Naive B cell (primary cell): Measurements from ENCODE around the gene BCL6B. TPM values are rescaled to one million over a fixed set of nuclear protein-coding genes. Genes with fewer than 3 reads are reported as not detected.
"Not testable (repeated sequence)": the region's sequence is repeated elsewhere in the genome, so short reads cannot be mapped to it uniquely, and the experiment has no call there.

Experiments
- ATAC-seq, 2 donors: fragments of 150-1000 bp; cut with Tn5 transposase; 2 replicates each; pipeline ENCODE4 v1.10.0; 2021; ENCODE audit warnings: low read depth in 2 of 2, mild to moderate bottlenecking in 2 of 2, moderate library complexity in 2 of 2
- DNase-seq: peaks from one replicate; pipeline ENCODE4 v3.0.0; 2022
- H3K27ac Mint-ChIP-seq, 6 donors: one replicate each; pipeline ENCODE4 v1.8.0; 2020 to 2022; ENCODE audit warnings: mild to moderate bottlenecking in 6 of 6, mixed read lengths in 6 of 6, moderate library complexity in 5 of 6, inconsistent platforms in 2 of 6
- H3K27me3 Mint-ChIP-seq, 3 donors: one replicate each; pipeline ENCODE4 v1.8.0; 2021 to 2022; ENCODE audit warnings: mixed read lengths in 3 of 3, mild to moderate bottlenecking in 1 of 3
- H3K36me3 Mint-ChIP-seq, 2 donors: one replicate each; pipeline ENCODE4 v1.8.0; 2020 to 2022; ENCODE audit warnings: mixed read lengths in 2 of 2, inconsistent platforms in 1 of 2, mild to moderate bottlenecking in 1 of 2
- H3K4me1 Mint-ChIP-seq, 3 donors: one replicate each; pipeline ENCODE4 v1.8.0; 2020 to 2022; ENCODE audit warnings: mixed read lengths in 3 of 3, inconsistent platforms in 1 of 3, mild to moderate bottlenecking in 1 of 3, moderate library complexity in 1 of 3
- H3K4me3 Mint-ChIP-seq, 8 donors: one replicate each; pipeline ENCODE4 v1.8.0; 2020 to 2022; ENCODE audit warnings: mild to moderate bottlenecking in 8 of 8, mixed read lengths in 8 of 8, moderate library complexity in 8 of 8, inconsistent platforms in 2 of 8
- H3K9me3 Mint-ChIP-seq, 7 donors: one replicate each; pipeline ENCODE4 v1.8.0; 2020 to 2022; ENCODE audit warnings: mixed read lengths in 7 of 7, mild to moderate bottlenecking in 5 of 7, inconsistent platforms in 2 of 7, moderate library complexity in 1 of 7
- polyA plus RNA-seq, 6 donors: library from polyadenylated mRNA; unstranded; fragments of 300-500 nt; fragmentation: Illumina TruSeq; gene quantifications; one replicate each; pipeline ENCODE4 v1.2.3, GENCODE V29; 2021; ENCODE audit warnings: low read depth in 6 of 6

BCL6B gene
- under 1 TPM in 3 of 6 donors, not detected in 3; 0.21 to 0.36 (median 0.29) TPM for polyA plus RNA-seq

- Mint-ChIP-seq H3K9me3 (peaks cover 0 to 2% (median 0%) of the 10 kb centered on the region in 7 donors), H3K4me3 (peak within 1 kb of the TSS; percentile 73 to 91 (median 86)), H3K27ac (peak within 1 kb of the TSS; percentile 91 to 99 (median 97)), H3K4me1 (peaks cover 24 to 49% (median 35%) of the 10 kb centered on the region in 3 donors), H3K36me3 (no peaks in the 10 kb centered on the region), H3K27me3 (no peaks in the 10 kb centered on the region)
- DNase-seq (no peak), ATAC-seq (no peak)
Observed at GRCh38 chr17:7022781-7023571, at the start of gene BCL6B. Gene BCL6B (plus strand): TSS chr17:7023050. CDS start chr17:7023672, 622 bp downstream.

GRCh38 chr17:6979440-6979839, 43.4 kb upstream of the BCL6B start:
- not testable (repeated sequence) for DNase-seq, H3K4me1 Mint-ChIP-seq, H3K36me3 Mint-ChIP-seq, H3K27me3 Mint-ChIP-seq, H3K9me3 Mint-ChIP-seq, ATAC-seq, H3K27ac Mint-ChIP-seq
- peak overlapping the region in 1 of 8 donors; percentile 3 for H3K4me3 Mint-ChIP-seq

- Mint-ChIP-seq H3K36me3 (peaks cover 0 to 6% of the 10 kb centered on the region in 2 donors), H3K27me3 (no peaks in the 10 kb centered on the region), H3K27ac (no peak overlapping the region), H3K9me3 (peaks cover 0 to 5% (median 1%) of the 10 kb centered on the region in 7 donors), H3K4me1 (peaks cover 0 to 7% (median 6%) of the 10 kb centered on the region in 3 donors), H3K4me3 (no peak overlapping the region)
- ATAC-seq, result no peak
- DNase-seq, result no peak
Observed at GRCh38 chr17:6981426-6981825, 41.4 kb upstream of the BCL6B start.

- peaks cover 0 to 7% (median 6%) of the 10 kb centered on the region in 3 donors for H3K4me1 Mint-ChIP-seq
- no peaks in the 10 kb centered on the region for H3K9me3 Mint-ChIP-seq
- no peaks in the 10 kb centered on the region for H3K27me3 Mint-ChIP-seq
- H3K36me3 Mint-ChIP-seq, result no peaks in the 10 kb centered on the region
- no peak for ATAC-seq
- no peak overlapping the region for H3K4me3 Mint-ChIP-seq
- peak overlapping the region in 3 of 6 donors; percentile 32 to 73 (median 70) for H3K27ac Mint-ChIP-seq
- no peak for DNase-seq
Observed at GRCh38 chr17:6985266-6985665, 37.6 kb upstream of the BCL6B start.

GRCh38 chr17:6986676-6987075, 36.2 kb upstream of the BCL6B start:
- ATAC-seq, result no peak

GRCh38 chr17:6989779-6990178, 33.1 kb upstream of the BCL6B start:
- H3K27me3 Mint-ChIP-seq, result no peaks in the 10 kb centered on the region
- no peak overlapping the region for H3K4me3 Mint-ChIP-seq
- no peaks in the 10 kb centered on the region for H3K9me3 Mint-ChIP-seq
- DNase-seq (no peak), ATAC-seq (no peak)
- H3K27ac Mint-ChIP-seq, result no peak overlapping the region
- H3K4me1 Mint-ChIP-seq, result peaks cover 0 to 11% (median 6%) of the 10 kb centered on the region in 3 donors
- no peaks in the 10 kb centered on the region for H3K36me3 Mint-ChIP-seq

More at GRCh38 chr17:6986676-6987075, 36.2 kb upstream of the BCL6B start:
- Mint-ChIP-seq H3K36me3 (no peaks in the 10 kb centered on the region), H3K27me3 (no peaks in the 10 kb centered on the region), H3K9me3 (no peaks in the 10 kb centered on the region), H3K27ac (peak overlapping the region in 1 of 6 donors; percentile 11), H3K4me1 (no peaks in the 10 kb centered on the region), H3K4me3 (no peak overlapping the region)
- DNase-seq, result no peak

- peak overlapping the region in 2 of 6 donors; percentile 42 to 74 for H3K27ac Mint-ChIP-seq
- H3K4me3 Mint-ChIP-seq, result not testable (repeated sequence)
Observed at GRCh38 chr17:6993613-6994056, 29.2 kb upstream of the BCL6B start.

GRCh38 chr17:6994118-6994598, 28.7 kb upstream of the BCL6B start:
- peaks cover 3 to 24% (median 21%) of the 10 kb centered on the region in 3 donors for H3K4me1 Mint-ChIP-seq
- no peak for ATAC-seq
- no peak for DNase-seq
- no peak overlapping the region for H3K4me3 Mint-ChIP-seq
- H3K9me3 Mint-ChIP-seq, result no peaks in the 10 kb centered on the region
- peak overlapping the region in 2 of 6 donors; percentile 34 to 43 for H3K27ac Mint-ChIP-seq
- no peaks in the 10 kb centered on the region for H3K27me3 Mint-ChIP-seq
- peaks cover 12 to 23% of the 10 kb centered on the region in 2 donors for H3K36me3 Mint-ChIP-seq

More at GRCh38 chr17:6993613-6994056, 29.2 kb upstream of the BCL6B start:
- not testable (repeated sequence) for ATAC-seq, DNase-seq, H3K9me3 Mint-ChIP-seq, H3K27me3 Mint-ChIP-seq
- H3K4me1 Mint-ChIP-seq, result peaks cover 3 to 24% (median 21%) of the 10 kb centered on the region in 3 donors
- H3K36me3 Mint-ChIP-seq, result peaks cover 12 to 21% of the 10 kb centered on the region in 2 donors

GRCh38 chr17:6994666-6995256, 28.1 kb upstream of the BCL6B start:
- Mint-ChIP-seq H3K4me1 (peaks cover 3 to 24% (median 23%) of the 10 kb centered on the region in 3 donors), H3K27ac (peak overlapping the region in 4 of 6 donors; percentile 9 to 59 (median 38)), H3K9me3 (no peaks in the 10 kb centered on the region), H3K36me3 (peaks cover 18 to 29% of the 10 kb centered on the region in 2 donors), H3K27me3 (no peaks in the 10 kb centered on the region), H3K4me3 (no peak overlapping the region)
- DNase-seq (no peak), ATAC-seq (no peak)

GRCh38 chr17:6995500-6996255, 27.2 kb upstream of the BCL6B start, which contains the start of gene ALOX12:
Gene ALOX12 (plus strand): TSS chr17:6996049. CDS start chr17:6996118, 69 bp downstream.
- peaks cover 19 to 38% of the 10 kb centered on the region in 2 donors for H3K36me3 Mint-ChIP-seq
- peaks cover 3 to 28% (median 24%) of the 10 kb centered on the region in 3 donors for H3K4me1 Mint-ChIP-seq
- peak within 1 kb of the TSS in 2 of 6 donors; percentile 9 to 87 for H3K27ac Mint-ChIP-seq
- H3K9me3 Mint-ChIP-seq, result no peaks in the 10 kb centered on the region
- H3K27me3 Mint-ChIP-seq, result no peaks in the 10 kb centered on the region
- DNase-seq, result no peak
- peak within 1 kb of the TSS in 2 of 8 donors; percentile 38 to 70 for H3K4me3 Mint-ChIP-seq
- peak in 1 of 2 donors; percentile 18 for ATAC-seq

GRCh38 chr17:6996256-6997011, 26.4 kb upstream of the BCL6B start:
- H3K27me3 Mint-ChIP-seq, result no peaks in the 10 kb centered on the region
- no peak overlapping the region for H3K27ac Mint-ChIP-seq
- no peak overlapping the region for H3K4me3 Mint-ChIP-seq

GRCh38 chr17:6997171-6997570, 25.7 kb upstream of the BCL6B start:
- no peak for ATAC-seq
- H3K27me3 Mint-ChIP-seq, result no peaks in the 10 kb centered on the region
- no peak for DNase-seq
- peaks cover 29 to 52% of the 10 kb centered on the region in 2 donors for H3K36me3 Mint-ChIP-seq
- peak overlapping the region in 1 of 8 donors; percentile 55 for H3K4me3 Mint-ChIP-seq
- H3K4me1 Mint-ChIP-seq, result peaks cover 3 to 31% (median 27%) of the 10 kb centered on the region in 3 donors
- H3K9me3 Mint-ChIP-seq, result no peaks in the 10 kb centered on the region
- peak overlapping the region in 3 of 6 donors; percentile 37 to 91 (median 43) for H3K27ac Mint-ChIP-seq

More at GRCh38 chr17:6996256-6997011, 26.4 kb upstream of the BCL6B start:
- peaks cover 23 to 45% of the 10 kb centered on the region in 2 donors for H3K36me3 Mint-ChIP-seq
- H3K9me3 Mint-ChIP-seq, result no peaks in the 10 kb centered on the region
- DNase-seq (no peak), ATAC-seq (no peak)
- peaks cover 3 to 28% (median 24%) of the 10 kb centered on the region in 3 donors for H3K4me1 Mint-ChIP-seq
